ENCODE results near the gene AAMP.

GRCh38 chr2:218217360-218218267, 52.3 kb downstream of the AAMP start:
- TF ChIP-seq CTCF (IDR thresholded peaks at IDR 0.05) (no peak), ZFX (IDR thresholded peaks at IDR 0.05; ENCODE audit: borderline replicate concordance) (no peak)

Measured in 22Rv1 (cell line).